Measurements from ENCODE around the gene NOTCH1. TPM values are rescaled to one million over a fixed set of nuclear protein-coding genes. Genes with fewer than 3 reads are reported as not detected.

Gene NOTCH1
- total and polyA plus RNA-seq, 2 of the 8 experiments (the other 6 are each of a cell fraction or from before 2014, with no cell fraction given) = 6.9 to 55.6 TPM

GRCh38 chr9:136538599-136539426 is 7.0 kb downstream of the NOTCH1 start (continued):
- TF ChIP-seq NANOG (IDR thresholded peaks at IDR 0.05; ENCODE audit: insufficient read depth, low read depth, low read length, poor library complexity, severe bottlenecking) (no peak), SP1 (IDR thresholded peaks at IDR 0.05; ENCODE audit: low read depth, low read length) (no peak), EGR1 (IDR thresholded peaks at IDR 0.05; ENCODE audit: borderline replicate concordance, low read depth, low read length) (no peak), POLR2A (IDR thresholded peaks at IDR 0.05; ENCODE audit: control extremely low read depth in 1 of 2, low read depth in 2 of 2, low read length in 2 of 2) (no peak), SIN3A (conservative IDR thresholded peaks at IDR 0.05 in 1 of 2, IDR thresholded peaks at IDR 0.05 in 1 of 2; ENCODE audit: low read depth in 1 of 2, low read length in 2 of 2) (no peak)
- TF ChIP-seq, protein P1, sequence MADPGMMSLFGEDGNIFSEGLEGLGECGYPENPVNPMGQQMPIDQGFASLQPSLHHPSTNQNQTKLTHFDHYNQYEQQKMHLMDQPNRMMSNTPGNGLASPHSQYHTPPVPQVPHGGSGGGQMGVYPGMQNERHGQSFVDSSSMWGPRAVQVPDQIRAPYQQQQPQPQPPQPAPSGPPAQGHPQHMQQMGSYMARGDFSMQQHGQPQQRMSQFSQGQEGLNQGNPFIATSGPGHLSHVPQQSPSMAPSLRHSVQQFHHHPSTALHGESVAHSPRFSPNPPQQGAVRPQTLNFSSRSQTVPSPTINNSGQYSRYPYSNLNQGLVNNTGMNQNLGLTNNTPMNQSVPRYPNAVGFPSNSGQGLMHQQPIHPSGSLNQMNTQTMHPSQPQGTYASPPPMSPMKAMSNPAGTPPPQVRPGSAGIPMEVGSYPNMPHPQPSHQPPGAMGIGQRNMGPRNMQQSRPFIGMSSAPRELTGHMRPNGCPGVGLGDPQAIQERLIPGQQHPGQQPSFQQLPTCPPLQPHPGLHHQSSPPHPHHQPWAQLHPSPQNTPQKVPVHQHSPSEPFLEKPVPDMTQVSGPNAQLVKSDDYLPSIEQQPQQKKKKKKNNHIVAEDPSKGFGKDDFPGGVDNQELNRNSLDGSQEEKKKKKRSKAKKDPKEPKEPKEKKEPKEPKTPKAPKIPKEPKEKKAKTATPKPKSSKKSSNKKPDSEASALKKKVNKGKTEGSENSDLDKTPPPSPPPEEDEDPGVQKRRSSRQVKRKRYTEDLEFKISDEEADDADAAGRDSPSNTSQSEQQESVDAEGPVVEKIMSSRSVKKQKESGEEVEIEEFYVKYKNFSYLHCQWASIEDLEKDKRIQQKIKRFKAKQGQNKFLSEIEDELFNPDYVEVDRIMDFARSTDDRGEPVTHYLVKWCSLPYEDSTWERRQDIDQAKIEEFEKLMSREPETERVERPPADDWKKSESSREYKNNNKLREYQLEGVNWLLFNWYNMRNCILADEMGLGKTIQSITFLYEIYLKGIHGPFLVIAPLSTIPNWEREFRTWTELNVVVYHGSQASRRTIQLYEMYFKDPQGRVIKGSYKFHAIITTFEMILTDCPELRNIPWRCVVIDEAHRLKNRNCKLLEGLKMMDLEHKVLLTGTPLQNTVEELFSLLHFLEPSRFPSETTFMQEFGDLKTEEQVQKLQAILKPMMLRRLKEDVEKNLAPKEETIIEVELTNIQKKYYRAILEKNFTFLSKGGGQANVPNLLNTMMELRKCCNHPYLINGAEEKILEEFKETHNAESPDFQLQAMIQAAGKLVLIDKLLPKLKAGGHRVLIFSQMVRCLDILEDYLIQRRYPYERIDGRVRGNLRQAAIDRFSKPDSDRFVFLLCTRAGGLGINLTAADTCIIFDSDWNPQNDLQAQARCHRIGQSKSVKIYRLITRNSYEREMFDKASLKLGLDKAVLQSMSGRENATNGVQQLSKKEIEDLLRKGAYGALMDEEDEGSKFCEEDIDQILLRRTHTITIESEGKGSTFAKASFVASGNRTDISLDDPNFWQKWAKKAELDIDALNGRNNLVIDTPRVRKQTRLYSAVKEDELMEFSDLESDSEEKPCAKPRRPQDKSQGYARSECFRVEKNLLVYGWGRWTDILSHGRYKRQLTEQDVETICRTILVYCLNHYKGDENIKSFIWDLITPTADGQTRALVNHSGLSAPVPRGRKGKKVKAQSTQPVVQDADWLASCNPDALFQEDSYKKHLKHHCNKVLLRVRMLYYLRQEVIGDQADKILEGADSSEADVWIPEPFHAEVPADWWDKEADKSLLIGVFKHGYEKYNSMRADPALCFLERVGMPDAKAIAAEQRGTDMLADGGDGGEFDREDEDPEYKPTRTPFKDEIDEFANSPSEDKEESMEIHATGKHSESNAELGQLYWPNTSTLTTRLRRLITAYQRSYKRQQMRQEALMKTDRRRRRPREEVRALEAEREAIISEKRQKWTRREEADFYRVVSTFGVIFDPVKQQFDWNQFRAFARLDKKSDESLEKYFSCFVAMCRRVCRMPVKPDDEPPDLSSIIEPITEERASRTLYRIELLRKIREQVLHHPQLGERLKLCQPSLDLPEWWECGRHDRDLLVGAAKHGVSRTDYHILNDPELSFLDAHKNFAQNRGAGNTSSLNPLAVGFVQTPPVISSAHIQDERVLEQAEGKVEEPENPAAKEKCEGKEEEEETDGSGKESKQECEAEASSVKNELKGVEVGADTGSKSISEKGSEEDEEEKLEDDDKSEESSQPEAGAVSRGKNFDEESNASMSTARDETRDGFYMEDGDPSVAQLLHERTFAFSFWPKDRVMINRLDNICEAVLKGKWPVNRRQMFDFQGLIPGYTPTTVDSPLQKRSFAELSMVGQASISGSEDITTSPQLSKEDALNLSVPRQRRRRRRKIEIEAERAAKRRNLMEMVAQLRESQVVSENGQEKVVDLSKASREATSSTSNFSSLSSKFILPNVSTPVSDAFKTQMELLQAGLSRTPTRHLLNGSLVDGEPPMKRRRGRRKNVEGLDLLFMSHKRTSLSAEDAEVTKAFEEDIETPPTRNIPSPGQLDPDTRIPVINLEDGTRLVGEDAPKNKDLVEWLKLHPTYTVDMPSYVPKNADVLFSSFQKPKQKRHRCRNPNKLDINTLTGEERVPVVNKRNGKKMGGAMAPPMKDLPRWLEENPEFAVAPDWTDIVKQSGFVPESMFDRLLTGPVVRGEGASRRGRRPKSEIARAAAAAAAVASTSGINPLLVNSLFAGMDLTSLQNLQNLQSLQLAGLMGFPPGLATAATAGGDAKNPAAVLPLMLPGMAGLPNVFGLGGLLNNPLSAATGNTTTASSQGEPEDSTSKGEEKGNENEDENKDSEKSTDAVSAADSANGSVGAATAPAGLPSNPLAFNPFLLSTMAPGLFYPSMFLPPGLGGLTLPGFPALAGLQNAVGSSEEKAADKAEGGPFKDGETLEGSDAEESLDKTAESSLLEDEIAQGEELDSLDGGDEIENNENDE (IDR thresholded peaks at IDR 0.05; ENCODE audit: insufficient replicate concordance, low read length) = no peak
